GM10248 (cell line): ENCODE results near the gene AP4S1.

Source experiments
- CTCF ChIA-PET: fragments of 300-600 bp; sonication (Branson Sonifier 250); formaldehyde crosslinking; extraction: SDS; loops from one replicate; lab custom pipeline; 2021; ENCODE audit warnings: antibody characterized with exemption; lab: Yijun Ruan, JAX
- POLR2A ChIA-PET: fragments of 350-650 bp; sonication (Branson Sonifier 250); formaldehyde crosslinking; extraction: SDS; loops from one replicate; lab custom pipeline; 2020; ENCODE audit warnings: antibody characterized with exemption; lab: Yijun Ruan, JAX
- DNase-seq: peaks from one replicate; pipeline ENCODE4 v3.0.0; 2012; ENCODE audit errors: extremely low spot score
- TF ChIP-seq, protein P1 (sequence below): IDR thresholded peaks from 2 replicates; pipeline ENCODE4 v1.5.1; 2012; ENCODE audit warnings: mild to moderate bottlenecking, low read depth; ENCODE audit errors: extremely low read depth, missing control alignments, control extremely low read depth

The AP4S1 gene

DNA sequence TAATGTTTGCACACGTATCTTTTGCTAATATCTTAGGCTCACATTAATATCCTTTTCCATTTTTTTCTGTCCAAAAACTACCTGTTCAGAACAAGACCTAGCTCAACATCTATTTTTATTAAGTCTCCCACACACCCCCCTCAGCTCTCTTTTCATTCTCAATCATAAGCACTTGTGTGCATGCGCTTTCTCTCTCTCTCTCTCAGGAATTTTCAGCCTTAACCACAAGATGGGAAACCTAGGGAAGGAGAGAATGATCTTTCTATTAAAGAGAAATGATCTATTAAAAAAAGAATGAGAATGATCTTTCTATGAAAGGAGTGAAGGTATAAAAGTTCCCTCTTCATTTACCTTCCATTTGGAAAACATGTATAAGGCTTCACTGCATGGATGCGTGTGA, 39.7 kb upstream of the AP4S1 start:
- DNase-seq, result no peak
- TF ChIP-seq, protein P1, sequence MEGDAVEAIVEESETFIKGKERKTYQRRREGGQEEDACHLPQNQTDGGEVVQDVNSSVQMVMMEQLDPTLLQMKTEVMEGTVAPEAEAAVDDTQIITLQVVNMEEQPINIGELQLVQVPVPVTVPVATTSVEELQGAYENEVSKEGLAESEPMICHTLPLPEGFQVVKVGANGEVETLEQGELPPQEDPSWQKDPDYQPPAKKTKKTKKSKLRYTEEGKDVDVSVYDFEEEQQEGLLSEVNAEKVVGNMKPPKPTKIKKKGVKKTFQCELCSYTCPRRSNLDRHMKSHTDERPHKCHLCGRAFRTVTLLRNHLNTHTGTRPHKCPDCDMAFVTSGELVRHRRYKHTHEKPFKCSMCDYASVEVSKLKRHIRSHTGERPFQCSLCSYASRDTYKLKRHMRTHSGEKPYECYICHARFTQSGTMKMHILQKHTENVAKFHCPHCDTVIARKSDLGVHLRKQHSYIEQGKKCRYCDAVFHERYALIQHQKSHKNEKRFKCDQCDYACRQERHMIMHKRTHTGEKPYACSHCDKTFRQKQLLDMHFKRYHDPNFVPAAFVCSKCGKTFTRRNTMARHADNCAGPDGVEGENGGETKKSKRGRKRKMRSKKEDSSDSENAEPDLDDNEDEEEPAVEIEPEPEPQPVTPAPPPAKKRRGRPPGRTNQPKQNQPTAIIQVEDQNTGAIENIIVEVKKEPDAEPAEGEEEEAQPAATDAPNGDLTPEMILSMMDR, result no peak
- ChIA-PET CTCF (interaction anchor here (2.0 to 2.9 kb wide), 3 partner anchors 12 to 26 kb away, joined by 5 to 8 read pairs (median 7); no protein-coding TSS in a partner anchor), POLR2A (no interaction called here)

DNA sequence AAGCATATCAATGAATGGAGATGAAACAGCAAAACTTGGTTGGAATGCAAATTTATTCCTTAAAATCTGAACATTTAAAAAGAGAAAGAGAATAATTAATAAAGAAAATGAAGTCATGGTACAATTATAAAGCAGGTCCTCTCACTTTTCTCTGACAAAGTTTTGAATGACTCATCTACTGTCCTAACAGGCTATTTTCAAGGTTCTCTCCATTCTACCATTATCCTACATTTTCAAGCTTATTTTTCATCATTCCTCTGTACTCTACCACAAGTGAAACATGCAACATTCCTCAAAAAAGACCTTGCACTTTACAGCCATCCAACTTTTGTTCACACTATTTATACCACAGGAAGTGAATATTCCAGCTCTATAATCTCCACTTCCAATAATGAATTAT, 36.9 kb upstream of the AP4S1 start:
- no peak for DNase-seq
- CTCF ChIA-PET, result interaction anchor here (0.7 kb wide), 2 partner anchors 9 to 94 kb away, joined by 3 to 4 read pairs; no protein-coding TSS in a partner anchor
- TF ChIP-seq, protein P1, result no peak
- POLR2A ChIA-PET, result no interaction called here

DNA sequence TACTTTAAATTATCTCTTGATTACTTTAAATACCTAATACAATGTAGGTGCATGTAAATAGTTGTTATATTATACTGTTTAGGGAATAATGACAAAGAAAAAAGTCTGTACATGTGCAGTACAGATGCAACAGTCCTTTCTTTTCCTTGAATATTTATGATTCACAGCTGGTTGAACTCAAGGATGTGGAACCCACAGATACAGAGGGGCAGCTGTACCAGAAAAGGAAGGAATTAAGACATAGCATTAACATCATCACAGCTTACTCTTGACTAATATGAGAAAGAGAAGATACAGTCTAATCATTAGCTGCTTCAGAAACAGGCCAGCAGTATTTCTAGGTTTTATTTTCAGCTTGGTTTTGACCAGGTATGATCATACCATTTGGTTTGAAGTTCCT, 34.7 kb upstream of the AP4S1 start:
- TF ChIP-seq, protein P1, result no peak
- CTCF ChIA-PET, result interaction anchor here (0.7 kb wide), 1 partner anchor 92 kb away, joined by 3 read pairs; no protein-coding TSS in a partner anchor
- POLR2A ChIA-PET, result no interaction called here
- DNase-seq, result no peak

DNA sequence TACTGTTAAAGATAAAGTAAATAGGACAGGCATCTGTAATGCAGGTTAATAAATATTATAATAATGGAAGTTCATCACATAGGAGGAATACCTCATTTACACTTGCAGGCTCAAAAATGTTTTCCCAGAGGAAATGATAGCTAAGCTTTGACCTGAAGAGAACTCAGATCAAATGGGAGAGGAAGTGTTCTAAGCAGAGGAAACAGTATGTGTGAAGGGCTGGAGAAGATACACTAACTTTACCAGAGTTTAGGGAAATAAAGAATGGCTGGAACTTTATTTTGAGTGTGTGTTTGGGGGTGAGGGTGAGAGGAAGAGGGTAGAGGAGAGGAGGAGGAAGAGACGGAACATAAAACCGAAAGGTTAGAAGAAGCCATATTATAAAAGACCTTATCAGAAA, 34.0 kb upstream of the AP4S1 start:
- ChIA-PET CTCF (interaction anchor here (0.7 to 0.9 kb wide), 2 partner anchors 91 to 92 kb away, joined by 3 read pairs; no protein-coding TSS in a partner anchor), POLR2A (no interaction called here)
- TF ChIP-seq, protein P1, result no peak
- no peak for DNase-seq

DNA sequence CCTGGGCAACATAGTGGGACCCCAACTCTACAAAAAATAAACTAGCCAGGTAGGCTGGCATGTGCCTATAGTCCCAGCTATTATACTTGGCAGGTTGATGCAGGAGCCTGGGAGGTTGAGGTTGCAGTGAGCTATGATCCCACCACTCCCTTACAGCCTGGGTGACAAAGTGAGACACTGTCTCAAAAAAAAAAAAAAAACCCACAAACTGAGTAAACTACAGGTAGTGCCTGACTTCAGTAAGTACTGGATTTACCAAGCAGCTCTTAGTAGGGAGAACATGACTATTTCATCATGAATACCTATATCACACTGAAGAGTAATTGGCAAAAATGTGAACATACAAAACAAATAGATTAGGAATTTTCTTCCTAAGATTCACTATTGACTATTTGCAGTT, 32.4 kb upstream of the AP4S1 start:
- no peak for DNase-seq
- ChIA-PET CTCF (interaction anchor here (0.6 to 1.4 kb wide), 4 partner anchors 11 to 38 kb away, joined by 3 read pairs; no protein-coding TSS in a partner anchor), POLR2A (interaction anchor here (0.6 kb wide), 1 partner anchor 23 kb away, joined by 3 read pairs; no protein-coding TSS in a partner anchor)
- TF ChIP-seq, protein P1, result no peak

DNA sequence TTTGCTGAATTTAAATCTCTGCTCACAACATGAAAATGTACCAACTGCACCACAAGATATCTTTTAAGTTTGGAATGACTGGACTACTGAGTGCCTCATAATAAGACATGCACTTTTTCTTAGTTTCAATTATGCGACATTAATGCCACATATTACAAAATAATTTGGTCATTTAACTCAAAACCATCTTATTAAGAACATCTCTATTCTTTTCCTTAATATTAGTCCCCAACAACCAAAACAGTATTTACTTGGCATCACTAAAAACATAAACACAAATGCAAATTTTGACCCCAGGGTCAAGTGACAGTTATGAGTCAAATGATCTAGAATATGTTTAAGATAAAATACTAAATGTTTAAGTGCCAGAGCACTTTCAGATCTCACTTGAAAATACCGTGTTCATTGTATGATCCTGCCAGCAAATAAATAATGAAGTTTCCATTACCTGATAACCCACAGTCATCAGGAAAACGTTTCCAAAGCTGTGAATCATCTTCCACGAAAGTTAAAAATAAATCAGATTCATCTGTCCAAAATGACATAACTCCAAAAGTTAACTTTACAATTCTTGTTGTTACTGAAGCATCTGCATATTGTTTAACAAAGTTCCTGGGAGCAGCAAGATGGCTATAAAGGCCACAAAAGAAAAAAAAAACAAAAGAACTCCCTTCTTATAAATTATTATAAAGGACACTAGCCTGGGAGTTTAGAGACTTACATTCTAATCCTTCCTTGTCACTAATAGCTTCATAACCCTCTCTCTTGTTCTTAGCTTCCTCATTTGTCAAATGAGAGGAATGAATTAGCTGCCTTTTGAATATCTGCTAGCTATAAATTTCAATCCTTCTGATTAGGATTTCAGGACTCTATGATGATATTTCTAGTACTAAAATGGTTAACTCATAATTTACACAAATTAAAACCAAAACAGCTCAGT, 30.5 kb upstream of the AP4S1 start:
- no peak for DNase-seq
- TF ChIP-seq, protein P1, result no peak
- POLR2A ChIA-PET, result no interaction called here
- CTCF ChIA-PET, result interaction anchor here (0.7 to 2.0 kb wide), 3 partner anchors 10 to 19 kb away, joined by 4 to 7 read pairs (median 4); no protein-coding TSS in a partner anchor
